ENCODE results near the gene ITGB2.

Gene ITGB2

DNA sequence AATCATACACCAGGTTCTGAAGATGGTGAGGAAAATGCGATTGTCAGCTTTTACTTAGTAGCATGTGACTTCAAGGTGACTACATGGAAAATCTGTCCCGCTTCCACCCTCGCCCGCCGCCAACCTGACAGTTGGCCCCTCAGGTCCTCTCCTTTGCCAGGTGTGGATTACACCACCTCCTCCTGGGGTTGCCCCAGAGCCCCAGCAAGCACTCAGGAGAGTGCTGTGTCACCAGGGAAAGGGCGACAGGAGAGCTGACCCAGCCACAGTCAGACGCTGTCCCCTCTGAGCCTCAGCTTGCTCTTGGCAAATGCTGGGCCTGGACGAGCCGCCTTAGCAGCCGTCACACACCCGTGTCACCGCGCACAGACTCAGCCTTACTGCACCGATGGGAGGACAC is 65.1 kb downstream of the ITGB2 start:
- DNase-seq (ENCODE audit: low read depth) = no peak
- H3K4me3 ChIP-seq (ENCODE audit: low read depth, low read length) = no peak overlapping the region
- TF ChIP-seq CTCF (IDR thresholded peaks at IDR 0.05; ENCODE audit: low read depth, low read length, missing control alignments) = no peak

DNA sequence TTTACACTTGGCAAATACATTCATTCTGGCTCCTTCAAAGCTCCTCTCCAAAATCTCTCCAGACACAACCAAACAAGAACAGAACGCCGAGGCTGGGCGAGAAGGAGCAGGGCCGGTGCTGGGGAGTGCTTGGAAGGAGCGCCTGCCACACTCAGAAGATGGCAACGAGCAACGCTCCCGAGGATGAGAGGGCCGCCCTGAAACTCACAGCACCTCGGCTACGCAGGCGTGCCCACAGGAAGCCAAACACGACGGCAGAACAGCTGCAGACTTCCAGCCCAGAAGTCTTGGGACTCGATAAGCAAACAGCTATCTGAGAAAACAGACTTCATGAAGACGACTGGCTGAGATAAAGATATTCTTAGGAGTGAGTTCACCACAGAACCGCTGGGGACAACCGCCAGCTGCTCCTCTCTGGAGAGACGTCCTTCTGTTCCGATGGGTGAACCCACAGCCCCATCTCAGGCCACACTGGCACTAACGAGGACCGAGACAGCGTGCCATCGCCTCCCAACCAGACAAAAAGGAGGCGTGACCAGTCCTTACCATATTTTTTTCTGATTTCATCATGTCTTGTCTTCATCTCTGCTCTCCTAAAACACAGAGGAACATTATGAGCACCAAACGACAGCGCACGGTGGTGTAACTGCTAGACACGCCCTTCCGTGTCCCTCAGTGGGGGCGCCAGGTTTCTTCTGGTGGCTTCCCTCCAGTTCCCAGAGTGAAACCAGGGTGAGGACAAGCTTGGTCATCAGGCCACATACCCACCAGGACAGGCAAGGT is 65.8 kb downstream of the ITGB2 start:
- H3K4me3 ChIP-seq (ENCODE audit: low read depth, low read length) = no peak overlapping the region
- DNase-seq (ENCODE audit: low read depth) = no peak
- no peak for TF ChIP-seq CTCF (IDR thresholded peaks at IDR 0.05; ENCODE audit: low read depth, low read length, missing control alignments)

GRCh38 chr21:44854391-44854663 is 66.4 kb downstream of the ITGB2 start:
- DNase-seq (ENCODE audit: low read depth) = no peak
- no peak overlapping the region for H3K4me3 ChIP-seq (ENCODE audit: low read depth, low read length)
- TF ChIP-seq CTCF (IDR thresholded peaks at IDR 0.05; ENCODE audit: low read depth, low read length, missing control alignments) = no peak

GRCh38 chr21:44853601-44854390 is 66.9 kb downstream of the ITGB2 start:
- no peak for TF ChIP-seq CTCF (IDR thresholded peaks at IDR 0.05; ENCODE audit: low read depth, low read length, missing control alignments)
- no peak overlapping the region for H3K4me3 ChIP-seq (ENCODE audit: low read depth, low read length)
- no peak for DNase-seq (ENCODE audit: low read depth)

DNA sequence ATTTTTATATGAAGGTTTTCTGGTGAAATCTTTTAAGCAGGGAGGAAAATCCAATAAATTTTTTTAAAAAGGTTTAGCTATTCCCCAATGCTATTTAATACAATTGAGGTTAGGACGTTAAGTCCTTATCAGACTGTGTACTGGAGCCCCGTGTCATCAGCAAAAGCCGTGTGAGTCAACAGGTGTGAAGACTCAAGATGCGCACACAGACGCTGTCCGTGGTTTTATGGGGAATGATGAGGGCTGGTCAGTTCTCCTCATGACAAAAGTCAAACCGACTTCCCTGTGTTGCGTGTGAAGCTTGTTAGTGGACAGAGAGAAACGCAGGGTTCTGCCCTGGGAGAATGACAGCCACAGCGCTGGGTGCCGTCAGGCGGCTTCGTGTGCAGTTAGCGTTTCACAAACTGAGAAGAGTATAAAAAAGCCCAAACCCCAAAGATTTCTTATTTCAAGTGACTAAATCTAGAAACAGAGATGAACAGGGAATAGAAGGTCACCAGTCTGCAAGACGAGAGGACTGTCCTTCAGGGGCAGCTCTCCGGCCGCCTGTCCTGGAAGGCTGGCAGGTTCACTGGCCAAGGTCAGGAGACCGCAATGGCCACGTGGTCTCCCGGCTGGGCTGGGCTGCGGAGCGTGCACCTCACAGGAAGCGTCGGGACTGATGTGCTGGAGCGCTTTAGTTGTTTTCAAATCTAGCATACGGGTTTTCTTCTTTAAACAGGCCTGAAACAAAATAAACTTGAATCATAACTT is 69.6 kb downstream of the ITGB2 start:
- no peak for TF ChIP-seq CTCF (IDR thresholded peaks at IDR 0.05; ENCODE audit: low read depth, low read length, missing control alignments)
- no peak overlapping the region for H3K4me3 ChIP-seq (ENCODE audit: low read depth, low read length)
- no peak for DNase-seq (ENCODE audit: low read depth)

DNA sequence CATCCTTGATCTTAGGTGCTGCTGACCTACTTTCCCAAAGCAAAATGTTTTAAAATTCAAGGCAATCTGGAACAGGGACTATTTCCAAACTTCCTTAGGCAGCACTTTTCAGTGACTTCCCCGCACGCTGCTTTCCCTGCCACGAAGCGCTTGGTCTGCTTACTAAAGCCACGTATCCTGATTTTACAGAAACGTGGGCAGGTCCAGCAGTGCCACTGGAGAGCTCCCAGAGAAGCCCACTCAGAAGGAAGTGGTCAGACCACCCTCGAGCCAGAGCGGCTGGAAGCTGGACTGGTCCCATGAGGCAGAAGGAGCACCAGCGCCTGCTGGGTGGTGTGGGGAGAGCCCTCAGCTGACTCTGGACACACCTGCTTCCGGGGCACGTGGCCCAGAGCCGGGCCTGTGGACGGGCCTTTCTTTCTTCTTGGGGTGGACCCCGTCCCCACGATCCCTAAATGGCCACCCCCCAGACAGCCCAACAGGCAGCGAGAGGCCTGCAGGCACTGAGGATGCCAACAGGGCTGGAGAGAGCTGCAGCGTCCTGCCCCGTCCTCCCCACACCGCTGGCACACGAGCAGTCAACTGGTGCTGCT is 70.4 kb downstream of the ITGB2 start:
- H3K4me3 ChIP-seq (ENCODE audit: low read depth, low read length) = no peak overlapping the region
- TF ChIP-seq CTCF (IDR thresholded peaks at IDR 0.05; ENCODE audit: low read depth, low read length, missing control alignments) = no peak
- DNase-seq (ENCODE audit: low read depth) = no peak

Measured in GM12864 (cell line).